H1 (cell line): ENCODE data around the gene CCDC88C. TPM values are rescaled to one million over a fixed set of nuclear protein-coding genes. Genes with fewer than 3 reads are reported as not detected.
A peak's percentile ranks its signal among the peaks of the same experiment; 100 is the strongest.

Experiments used
- CTCF ChIA-PET: fragments of 300-600 bp; sonication (Branson Sonifier 250); formaldehyde crosslinking; loops from one replicate; lab custom pipeline; 2021; ENCODE audit not compliant: partially characterized antibody; lab: Charles Lee
- POLR2A ChIA-PET: fragments of 300-600 bp; sonication (Branson Sonifier 250); formaldehyde crosslinking; loops from one replicate; lab custom pipeline; 2021; ENCODE audit warnings: inconsistent platforms; ENCODE audit not compliant: partially characterized antibody; lab: Charles Lee
- DNase-seq, 2 experiments: peaks; one replicate each; pipeline versions ENCODE4 v3.0.0 to v3.0.0-alpha.2; 2010 to 2022; ENCODE audit warnings: low spot score in 2 of 2, low read depth in 1 of 2, mixed read lengths in 1 of 2
- FAIRE-seq: peaks from 2 replicates; lab custom pipeline; 2011; peaks lifted over from hg19 to GRCh38; lab: Jason Lieb, UNC
- H2AFZ ChIP-seq: 2 replicates; pipeline ENCODE4 v1.8.1; 2012; ENCODE audit warnings: low read length, inconsistent platforms
- H2AK5ac ChIP-seq: 2 replicates; pipeline ENCODE4 v1.6.1; 2013; ENCODE audit warnings: low read depth, low read length
- H2BK120ac ChIP-seq: replicated peaks from 2 replicates; pipeline ENCODE3; 2013; ENCODE audit warnings: low read depth, low read length, inconsistent platforms
- H2BK12ac ChIP-seq: 2 replicates; pipeline ENCODE4 v1.6.1; 2013; ENCODE audit warnings: low read depth, low read length
- H2BK15ac ChIP-seq: 2 replicates; pipeline ENCODE4 v1.6.1; 2013; ENCODE audit warnings: low read length
- H2BK20ac ChIP-seq: 2 replicates; pipeline ENCODE4 v1.6.1; 2013; ENCODE audit warnings: low read length
- H2BK5ac ChIP-seq: 2 replicates; pipeline ENCODE4 v1.6.1; 2013; ENCODE audit warnings: low read depth, low read length
- H3K14ac ChIP-seq: 2 replicates; pipeline ENCODE4 v1.6.1; 2013; ENCODE audit warnings: inconsistent platforms; ENCODE audit not compliant: insufficient read length
- H3K18ac ChIP-seq: 2 replicates; pipeline ENCODE4 v1.6.1; 2013; ENCODE audit warnings: low read length; ENCODE audit errors: extremely low read depth
- H3K23ac ChIP-seq: 2 replicates; pipeline ENCODE4 v1.6.1; 2013; ENCODE audit warnings: inconsistent platforms; ENCODE audit not compliant: insufficient read length
- H3K23me2 ChIP-seq: 2 replicates; pipeline ENCODE4 v1.6.1; 2013; ENCODE audit warnings: low read depth, low read length
- H3K27ac ChIP-seq: 2 replicates; pipeline ENCODE4 v1.6.1; 2011; ENCODE audit warnings: low read depth, low read length, inconsistent platforms
- H3K27me3 ChIP-seq, 4 experiments: replicated peaks in 1 of 4; 1 replicate in 1 of 4; 2 replicates in 3 of 4; pipeline versions ENCODE4 v1.6.1 to v1.8.1; 2011 to 2013; ENCODE audit warnings: low read length in 3 of 4, mild to moderate bottlenecking in 3 of 4, inconsistent platforms in 2 of 4, mixed read lengths in 2 of 4, moderate library complexity in 1 of 4; ENCODE audit not compliant: control insufficient read depth in 3 of 4, insufficient read depth in 3 of 4; ENCODE audit errors: extremely low read depth in 1 of 4
- H3K36me3 ChIP-seq, 4 experiments: 2 replicates each; pipeline versions ENCODE4 v1.6.1 to v1.8.1; 2011 to 2013; ENCODE audit warnings: mild to moderate bottlenecking in 4 of 4, low read length in 3 of 4, moderate library complexity in 2 of 4, control low read depth in 1 of 4, inconsistent platforms in 1 of 4; ENCODE audit not compliant: insufficient read depth in 4 of 4, control insufficient read depth in 2 of 4
- H3K4ac ChIP-seq: replicated peaks from 2 replicates; pipeline ENCODE3; 2013; ENCODE audit warnings: low read length, low read depth, mixed read lengths, inconsistent platforms; ENCODE audit not compliant: insufficient read length
- H3K4me1 ChIP-seq, 4 experiments: replicated peaks in 1 of 4; 1 replicate in 1 of 4; 2 replicates in 3 of 4; pipeline versions ENCODE4 v1.6.1 to v1.8.1; 2011 to 2013; ENCODE audit warnings: low read length in 3 of 4, inconsistent platforms in 2 of 4, mixed read lengths in 1 of 4; ENCODE audit not compliant: insufficient read depth in 4 of 4, control insufficient read depth in 3 of 4
- H3K4me2 ChIP-seq, 2 experiments: 2 replicates each; pipeline versions ENCODE4 v1.6.1 to v1.8.1; 2011 to 2013; ENCODE audit warnings: low read depth in 2 of 2, low read length in 2 of 2, control low read depth in 1 of 2, inconsistent platforms in 1 of 2, mild to moderate bottlenecking in 1 of 2; ENCODE audit not compliant: insufficient read depth in 1 of 2
- H3K4me3 ChIP-seq, 4 experiments: fragments of 200-600, 300-600 bp in 1 of 4; sonication (generic), shearing (Covaris generic), sonication (Bioruptor Twin) in 1 of 4; 2 replicates each; pipeline versions ENCODE4 v1.5.1 to v1.8.1; 2011 to 2016; ENCODE audit warnings: low read length in 4 of 4, low read depth in 3 of 4, control low read depth in 2 of 4, inconsistent platforms in 2 of 4, mild to moderate bottlenecking in 2 of 4, mixed read lengths in 1 of 4, moderate library complexity in 1 of 4; ENCODE audit not compliant: insufficient read depth in 2 of 4; ENCODE audit errors: extremely low read depth in 1 of 4
- H3K56ac ChIP-seq: replicated peaks from 2 replicates; pipeline ENCODE3; 2013; ENCODE audit warnings: low read depth, mild to moderate bottlenecking, mixed read lengths, low read length, inconsistent platforms; ENCODE audit not compliant: insufficient read length
- H3K79me1 ChIP-seq: 2 replicates; pipeline ENCODE4 v1.6.1; 2013; ENCODE audit warnings: low read depth, low read length, control low read depth
- H3K79me2 ChIP-seq, 2 experiments: 2 replicates each; pipeline versions ENCODE4 v1.6.1 to v1.8.1; 2012 to 2013; ENCODE audit warnings: low read length in 2 of 2, mild to moderate bottlenecking in 2 of 2, inconsistent platforms in 1 of 2; ENCODE audit not compliant: insufficient read depth in 2 of 2, control insufficient read depth in 1 of 2
- H3K9ac ChIP-seq, 4 experiments: replicated peaks in 1 of 4; 1 replicate in 1 of 4; 2 replicates in 3 of 4; pipeline versions ENCODE4 v1.6.1 to v1.8.1; 2011 to 2013; ENCODE audit warnings: low read depth in 3 of 4, low read length in 3 of 4, control low read depth in 2 of 4, mild to moderate bottlenecking in 2 of 4, moderate library complexity in 2 of 4, inconsistent platforms in 1 of 4; ENCODE audit errors: extremely low read depth in 1 of 4
- H3K9me3 ChIP-seq, 2 experiments: 2 replicates each; pipeline versions ENCODE4 v1.6.1 to v1.8.1; 2012 to 2013; ENCODE audit warnings: mild to moderate bottlenecking in 2 of 2, moderate library complexity in 2 of 2, control low read depth in 1 of 2, inconsistent platforms in 1 of 2, low read depth in 1 of 2, low read length in 1 of 2, mixed read lengths in 1 of 2; ENCODE audit not compliant: insufficient read depth in 2 of 2
- H4K20me1 ChIP-seq, 2 experiments: replicated peaks in 1 of 2; 2 replicates each; pipeline versions ENCODE3 to v1.8.1; 2011 to 2013; ENCODE audit warnings: inconsistent platforms in 2 of 2, low read length in 2 of 2, mild to moderate bottlenecking in 1 of 2; ENCODE audit not compliant: insufficient read depth in 2 of 2, control insufficient read depth in 1 of 2
- H4K5ac ChIP-seq: 2 replicates; pipeline ENCODE4 v1.6.1; 2013; ENCODE audit warnings: low read length, low read depth, mixed read lengths, inconsistent platforms; ENCODE audit not compliant: insufficient read length
- H4K8ac ChIP-seq: 2 replicates; pipeline ENCODE4 v1.8.0; 2013; ENCODE audit warnings: mild to moderate bottlenecking, moderate library complexity, low read length, inconsistent platforms; ENCODE audit not compliant: insufficient read depth; ENCODE audit errors: extremely low read depth
- H4K91ac ChIP-seq: replicated peaks from 2 replicates; pipeline ENCODE3; 2013; ENCODE audit warnings: low read length, mixed read lengths, inconsistent platforms; ENCODE audit not compliant: insufficient read length
- CBX8 ChIP-seq: fragments of 300-800, 300-1000 bp; sonication (generic); IDR thresholded peaks from 2 replicates; pipeline ENCODE4 v1.7.1; 2016; ENCODE audit warnings: low read depth, low read length, borderline replicate concordance
- KDM5A ChIP-seq: fragments of 200-600 bp; IDR thresholded peaks from 2 replicates; pipeline ENCODE4 v1.7.1; 2012; ENCODE audit warnings: mild to moderate bottlenecking, low read length, inconsistent platforms, mixed read lengths
- POLR2AphosphoS5 ChIP-seq: IDR thresholded peaks from 2 replicates; pipeline ENCODE4 v1.6.1; 2011; ENCODE audit warnings: low read depth, low read length
- WGBS, 2 experiments: shearing (Covaris generic) in 1 of 2; methylation state at CpG; one replicate each; pipeline versions ENCODE4 v1.1.6 to v1.1.7; 2013 to 2015; ENCODE audit warnings: low lambda C conversion rate in 2 of 2, mixed read lengths in 2 of 2, inconsistent platforms in 1 of 2, low coverage in 1 of 2, missing lambda C conversion rate in 1 of 2; ENCODE audit not compliant: insufficient replicate concordance in 2 of 2, insufficient coverage in 1 of 2, insufficient read length in 1 of 2; ENCODE audit errors: extremely low coverage in 1 of 2, missing lambda C conversion rate in 1 of 2; 5-methylcytosine and 5-hydroxymethylcytosine counted together
- polyA plus RNA-seq, 7 experiments: library from polyadenylated mRNA; depleted of rRNA in 3 of 7; stranded (reverse) in 5 of 7; unstranded in 2 of 7; fragments of >200 nt in 5 of 7; fragments of 200-250 nt in 2 of 7; gene quantifications; 1 replicate in 5 of 7; 2 replicates in 1 of 7; 4 replicates in 1 of 7; pipeline versions ENCODE4 v1.2.1 to v1.2.3, GENCODE V29; 2011 to 2013; ENCODE audit warnings: missing spikeins in 2 of 7, mixed read lengths in 2 of 7
- total RNA-seq: library from RNA; stranded (reverse); fragmentation: NEBNext Ultra II Directional; extraction: Animal tissue kit (Norgen Biotek cat#: 25700); gene quantifications from 2 replicates; pipeline ENCODE4 v1.2.1, GENCODE V29; 2021

Gene CCDC88C
- total and polyA plus RNA-seq, 2 of the 8 experiments (the other 6 are each of a cell fraction or from before 2014, with no cell fraction given): 10.3 to 57.7 TPM

- Histone ChIP-seq H2BK20ac (no peak overlapping the region), H3K23ac (no peak overlapping the region), H3K4me2 (no peak overlapping the region), H3K4me3 (no peak overlapping the region), H4K8ac (0 out of 2 replicates have a peak overlapping the region, but pooled peaks have one; percentile 25), H3K36me3 (peaks cover under 1 to 34% (median 19%) of the 10 kb centered on the region in 4 experiments; a peak in 7 of 8 replicates), H3K18ac (no peak overlapping the region), H3K9ac (no peak overlapping the region), H3K23me2 (no peaks in the 10 kb centered on the region), H3K14ac (no peak overlapping the region), H3K56ac (no peak overlapping the region), H3K9me3 (no peaks in the 10 kb centered on the region), H3K79me1 (no peaks in the 10 kb centered on the region), H2AFZ (no peak overlapping the region), H2AK5ac (no peak overlapping the region), H3K4me1 (no peaks in the 10 kb centered on the region), H3K79me2 (no peaks in the 10 kb centered on the region), H4K91ac (no peak overlapping the region), H2BK12ac (no peak overlapping the region), H2BK5ac (no peak overlapping the region), H3K27me3 (no peaks in the 10 kb centered on the region), H4K20me1 (peaks cover 2 to 4% of the 10 kb centered on the region in 2 experiments), H2BK120ac (no peak overlapping the region), H2BK15ac (no peak overlapping the region), H4K5ac (no peak overlapping the region), H3K4ac (no peak overlapping the region), H3K27ac (no peak overlapping the region)
- DNase-seq: no peak
- ChIA-PET CTCF (interaction anchor here (0.9 to 7.3 kb wide), 10 partner anchors 9 to 96 kb away, joined by 3 to 57 read pairs (median 5); no protein-coding TSS in a partner anchor), POLR2A (interaction anchor here (0.8 to 0.9 kb wide), 2 partner anchors 16 to 25 kb away, joined by 3 read pairs; no protein-coding TSS in a partner anchor)
- no peak for FAIRE-seq
- TF ChIP-seq CBX8 (no peak), KDM5A (no peak), POLR2AphosphoS5 (no peak)
- 91% methylated on average over 35 of the region's 43 CpGs; no CpG with 5 or more reads in 1 of the 2 experiments for whole genome bisulfite sequencing, 2 experiments
Observed at GRCh38 chr14:91272341-91273272, 145.0 kb downstream of the CCDC88C start.
